CD4-positive, alpha-beta T cell treated with Interleukin-6 at 100 ng/mL for 8 hours (primary cell): ENCODE measurements around the gene JMJD8.
"Not testable (repeated sequence)": the region's sequence is repeated elsewhere in the genome, so short reads cannot be mapped to it uniquely, and the experiment has no call there.

ENCODE experiments used
- DNase-seq: peaks from one replicate; pipeline ENCODE4 v3.0.0-alpha.2; 2020; ENCODE audit warnings: mixed read lengths, low spot score

The JMJD8 gene

GRCh38 chr16:708959-709358 is 24.8 kb upstream of the JMJD8 start:
- no peak for DNase-seq

- DNase-seq = no peak
Observed at GRCh38 chr16:708019-708418, 23.9 kb upstream of the JMJD8 start.

- no peak for DNase-seq
Observed at GRCh38 chr16:707062-707538, 23.0 kb upstream of the JMJD8 start.

GRCh38 chr16:706189-707061 is 22.3 kb upstream of the JMJD8 start:
- DNase-seq = no peak

GRCh38 chr16:705431-706188 is 21.5 kb upstream of the JMJD8 start, which contains the start of gene FBXL16:
FBXL16 (minus strand) TSS chr16:705801; CDS start chr16:697405, 8,396 bp downstream.
- DNase-seq = no peak

- DNase-seq = no peak
Observed at GRCh38 chr16:704552-705380, 20.6 kb upstream of the JMJD8 start.

- DNase-seq = no peak
Observed at GRCh38 chr16:704047-704446, 19.9 kb upstream of the JMJD8 start.

- no peak for DNase-seq
Observed at GRCh38 chr16:703406-703805, 19.3 kb upstream of the JMJD8 start.

- DNase-seq = no peak
Observed at GRCh38 chr16:702341-702740, 18.2 kb upstream of the JMJD8 start.

- DNase-seq = peak; percentile 38
Observed at GRCh38 chr16:700684-701584, 16.8 kb upstream of the JMJD8 start.

- DNase-seq = no peak
Observed at GRCh38 chr16:698911-699671, 15.0 kb upstream of the JMJD8 start.

- DNase-seq = peak; percentile 77
Observed at GRCh38 chr16:695355-696089, 11.4 kb upstream of the JMJD8 start.

GRCh38 chr16:694863-695354 is 10.8 kb upstream of the JMJD8 start:
- DNase-seq = no peak

- no peak for DNase-seq
Observed at GRCh38 chr16:694187-694862, 10.2 kb upstream of the JMJD8 start.

- no peak for DNase-seq
Observed at GRCh38 chr16:693766-694165, 9.6 kb upstream of the JMJD8 start.

- no peak for DNase-seq
Observed at GRCh38 chr16:693364-693763, 9.2 kb upstream of the JMJD8 start.

- DNase-seq = no peak
Observed at GRCh38 chr16:692356-693108, 8.4 kb upstream of the JMJD8 start.

- DNase-seq = not testable (repeated sequence)
Observed at GRCh38 chr16:691242-691641, 7.1 kb upstream of the JMJD8 start.
